ENCODE data around the gene TIGD3.

- TF ChIP-seq, protein P1, sequence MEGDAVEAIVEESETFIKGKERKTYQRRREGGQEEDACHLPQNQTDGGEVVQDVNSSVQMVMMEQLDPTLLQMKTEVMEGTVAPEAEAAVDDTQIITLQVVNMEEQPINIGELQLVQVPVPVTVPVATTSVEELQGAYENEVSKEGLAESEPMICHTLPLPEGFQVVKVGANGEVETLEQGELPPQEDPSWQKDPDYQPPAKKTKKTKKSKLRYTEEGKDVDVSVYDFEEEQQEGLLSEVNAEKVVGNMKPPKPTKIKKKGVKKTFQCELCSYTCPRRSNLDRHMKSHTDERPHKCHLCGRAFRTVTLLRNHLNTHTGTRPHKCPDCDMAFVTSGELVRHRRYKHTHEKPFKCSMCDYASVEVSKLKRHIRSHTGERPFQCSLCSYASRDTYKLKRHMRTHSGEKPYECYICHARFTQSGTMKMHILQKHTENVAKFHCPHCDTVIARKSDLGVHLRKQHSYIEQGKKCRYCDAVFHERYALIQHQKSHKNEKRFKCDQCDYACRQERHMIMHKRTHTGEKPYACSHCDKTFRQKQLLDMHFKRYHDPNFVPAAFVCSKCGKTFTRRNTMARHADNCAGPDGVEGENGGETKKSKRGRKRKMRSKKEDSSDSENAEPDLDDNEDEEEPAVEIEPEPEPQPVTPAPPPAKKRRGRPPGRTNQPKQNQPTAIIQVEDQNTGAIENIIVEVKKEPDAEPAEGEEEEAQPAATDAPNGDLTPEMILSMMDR (IDR thresholded peaks at IDR 0.05; ENCODE audit: low read depth, low read length), result no peak
- TF ChIP-seq MAX (IDR thresholded peaks at IDR 0.05; ENCODE audit: low read depth, low read length) (no peak), POLR2A (IDR thresholded peaks at IDR 0.05; ENCODE audit: extremely low read depth, insufficient read length) (no peak), MYC (IDR thresholded peaks at IDR 0.05; ENCODE audit: low read depth, low read length) (no peak)
Observed at GRCh38 chr11:65401073-65401802, 46.7 kb downstream of the TIGD3 start.
